Measurements from ENCODE around the gene TEX35.
A peak's percentile ranks its signal among the peaks of the same experiment; 100 is the strongest.

The TEX35 gene

GRCh38 chr1:178521241-178521640 lies 8.3 kb downstream of the TEX35 start:
- no peak for DNase-seq

GRCh38 chr1:178527117-178527516 lies 14.2 kb downstream of the TEX35 start:
- no peak for DNase-seq

- peak; percentile 54 for DNase-seq
Measured at GRCh38 chr1:178528228-178528952, 15.5 kb downstream of the TEX35 start.

GRCh38 chr1:178528953-178529335 lies 16.0 kb downstream of the TEX35 start:
- DNase-seq = no peak

GRCh38 chr1:178529364-178530036 lies 16.6 kb downstream of the TEX35 start:
- no peak for DNase-seq

GRCh38 chr1:178530037-178530402 lies 17.1 kb downstream of the TEX35 start:
- DNase-seq = no peak

GRCh38 chr1:178530502-178530901 lies 17.6 kb downstream of the TEX35 start:
- DNase-seq = no peak

- DNase-seq = no peak
Measured at GRCh38 chr1:178531887-178532286, 19.0 kb downstream of the TEX35 start.

GRCh38 chr1:178532392-178532791 lies 19.5 kb downstream of the TEX35 start:
- peak; percentile 91 for DNase-seq

GRCh38 chr1:178533121-178533946 lies 20.4 kb downstream of the TEX35 start:
- DNase-seq = no peak

GRCh38 chr1:178534137-178534868 lies 21.4 kb downstream of the TEX35 start:
- DNase-seq = no peak

- no peak for DNase-seq
Measured at GRCh38 chr1:178536329-178536728, 23.4 kb downstream of the TEX35 start.

- DNase-seq = no peak
Measured at GRCh38 chr1:178536844-178537371, 24.0 kb downstream of the TEX35 start.

- no peak for DNase-seq
Measured at GRCh38 chr1:178537382-178538090, 24.6 kb downstream of the TEX35 start.

GRCh38 chr1:178538192-178538916 lies 25.4 kb downstream of the TEX35 start:
- DNase-seq = no peak

GRCh38 chr1:178539291-178539690 lies 26.4 kb downstream of the TEX35 start:
- DNase-seq = no peak

- no peak for DNase-seq
Measured at GRCh38 chr1:178540204-178540603, 27.3 kb downstream of the TEX35 start.

GRCh38 chr1:178540646-178541045 lies 27.7 kb downstream of the TEX35 start:
- DNase-seq = peak; percentile 69

- DNase-seq = no peak
Measured at GRCh38 chr1:178541379-178541778, 28.5 kb downstream of the TEX35 start.

- DNase-seq = no peak
Measured at GRCh38 chr1:178541829-178542553, 29.1 kb downstream of the TEX35 start.
